DOHH2 (cell line): Measurements from ENCODE around the gene STX1A.

Experiments
- H3F3A ChIP-seq: fragments of 200-600 bp; sonication (generic), shearing (Covaris generic); 2 replicates; pipeline ENCODE4 v1.6.0; 2016; ENCODE audit warnings: antibody characterized with exemption, mild to moderate bottlenecking; ENCODE audit not compliant: control insufficient read depth, insufficient read depth
- H3K27ac ChIP-seq: fragments of 200-600 bp; sonication (generic); 2 replicates; pipeline ENCODE4 v1.5.1; 2014; ENCODE audit warnings: low read depth, mild to moderate bottlenecking, low read length, moderate library complexity
- H3K27me3 ChIP-seq: fragments of 200-600 bp; sonication (generic); 2 replicates; pipeline ENCODE4 v1.6.1; 2014; ENCODE audit warnings: mild to moderate bottlenecking, low read length, mixed read lengths; ENCODE audit not compliant: control insufficient read depth
- H3K36me3 ChIP-seq: fragments of 200-600 bp; sonication (generic); 2 replicates; pipeline ENCODE4 v1.6.1; 2014; ENCODE audit warnings: mild to moderate bottlenecking, low read length, moderate library complexity, mixed read lengths; ENCODE audit not compliant: control insufficient read depth
- H3K4me1 ChIP-seq: fragments of 200-600 bp; sonication (generic); 2 replicates; pipeline ENCODE4 v1.6.1; 2014; ENCODE audit warnings: mild to moderate bottlenecking, low read length, mixed read lengths; ENCODE audit not compliant: control insufficient read depth
- H3K4me2 ChIP-seq: fragments of 200-600 bp; sonication (generic); 2 replicates; pipeline ENCODE4 v1.6.0; 2014; ENCODE audit warnings: mild to moderate bottlenecking, low read length, moderate library complexity
- H3K4me3 ChIP-seq: fragments of 200-600 bp; sonication (generic); 2 replicates; pipeline ENCODE4 v1.5.1; 2014; ENCODE audit warnings: mild to moderate bottlenecking, low read length, mixed read lengths
- H3K79me2 ChIP-seq: fragments of 200-600 bp; sonication (generic); 2 replicates; pipeline ENCODE4 v1.6.1; 2014; ENCODE audit warnings: mild to moderate bottlenecking, low read length, mixed read lengths; ENCODE audit not compliant: control insufficient read depth
- H3K9me2 ChIP-seq: fragments of 200-600 bp; sonication (generic); replicated peaks from 2 replicates; pipeline ENCODE4 v1.6.1; 2014; ENCODE audit warnings: mild to moderate bottlenecking, low read length, mixed read lengths; ENCODE audit not compliant: control insufficient read depth
- H3K9me3 ChIP-seq: fragments of 200-600 bp; sonication (generic); 2 replicates; pipeline ENCODE4 v1.6.1; 2014; ENCODE audit warnings: antibody characterized with exemption, low read length, mixed read lengths; ENCODE audit not compliant: control insufficient read depth, insufficient read depth
- H4K20me1 ChIP-seq: fragments of 200-600 bp; sonication (generic); 2 replicates; pipeline ENCODE4 v1.6.0; 2014; ENCODE audit warnings: low read depth, mild to moderate bottlenecking, antibody characterized with exemption, low read length, moderate library complexity; ENCODE audit not compliant: control insufficient read depth, insufficient read depth
- EZH2phosphoT487 ChIP-seq: fragments of 200-600 bp; sonication (generic); IDR thresholded peaks from 2 replicates; pipeline ENCODE4 v1.6.1; 2017; ENCODE audit warnings: borderline replicate concordance, mild to moderate bottlenecking, antibody characterized with exemption, low read length, moderate library complexity, mixed read lengths
- TF ChIP-seq, protein P1 (sequence below): fragments of 200-600 bp; sonication (generic); IDR thresholded peaks from one replicate; pipeline ENCODE4 v1.5.1; 2014; ENCODE audit warnings: antibody characterized with exemption, mild to moderate bottlenecking, low read depth, low read length; ENCODE audit not compliant: poor library complexity, severe bottlenecking

STX1A gene

GRCh38 chr7:73738220-73738611 lies 18.7 kb upstream of the STX1A start:
- Histone ChIP-seq H3K79me2 (peaks cover 24% of the 10 kb centered on the region), H4K20me1 (peaks cover 6% of the 10 kb centered on the region), H3F3A (peaks cover 8% of the 10 kb centered on the region), H3K27ac (peak overlapping the region; percentile 77), H3K4me1 (peaks cover 27% of the 10 kb centered on the region), H3K9me2 (no peaks in the 10 kb centered on the region), H3K4me3 (peak overlapping the region; percentile 82), H3K9me3 (no peaks in the 10 kb centered on the region), H3K4me2 (peak overlapping the region; percentile 96), H3K27me3 (no peaks in the 10 kb centered on the region), H3K36me3 (peaks cover 29% of the 10 kb centered on the region)
- TF ChIP-seq, protein P1, sequence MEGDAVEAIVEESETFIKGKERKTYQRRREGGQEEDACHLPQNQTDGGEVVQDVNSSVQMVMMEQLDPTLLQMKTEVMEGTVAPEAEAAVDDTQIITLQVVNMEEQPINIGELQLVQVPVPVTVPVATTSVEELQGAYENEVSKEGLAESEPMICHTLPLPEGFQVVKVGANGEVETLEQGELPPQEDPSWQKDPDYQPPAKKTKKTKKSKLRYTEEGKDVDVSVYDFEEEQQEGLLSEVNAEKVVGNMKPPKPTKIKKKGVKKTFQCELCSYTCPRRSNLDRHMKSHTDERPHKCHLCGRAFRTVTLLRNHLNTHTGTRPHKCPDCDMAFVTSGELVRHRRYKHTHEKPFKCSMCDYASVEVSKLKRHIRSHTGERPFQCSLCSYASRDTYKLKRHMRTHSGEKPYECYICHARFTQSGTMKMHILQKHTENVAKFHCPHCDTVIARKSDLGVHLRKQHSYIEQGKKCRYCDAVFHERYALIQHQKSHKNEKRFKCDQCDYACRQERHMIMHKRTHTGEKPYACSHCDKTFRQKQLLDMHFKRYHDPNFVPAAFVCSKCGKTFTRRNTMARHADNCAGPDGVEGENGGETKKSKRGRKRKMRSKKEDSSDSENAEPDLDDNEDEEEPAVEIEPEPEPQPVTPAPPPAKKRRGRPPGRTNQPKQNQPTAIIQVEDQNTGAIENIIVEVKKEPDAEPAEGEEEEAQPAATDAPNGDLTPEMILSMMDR = no peak
- no peak for TF ChIP-seq EZH2phosphoT487

DNA sequence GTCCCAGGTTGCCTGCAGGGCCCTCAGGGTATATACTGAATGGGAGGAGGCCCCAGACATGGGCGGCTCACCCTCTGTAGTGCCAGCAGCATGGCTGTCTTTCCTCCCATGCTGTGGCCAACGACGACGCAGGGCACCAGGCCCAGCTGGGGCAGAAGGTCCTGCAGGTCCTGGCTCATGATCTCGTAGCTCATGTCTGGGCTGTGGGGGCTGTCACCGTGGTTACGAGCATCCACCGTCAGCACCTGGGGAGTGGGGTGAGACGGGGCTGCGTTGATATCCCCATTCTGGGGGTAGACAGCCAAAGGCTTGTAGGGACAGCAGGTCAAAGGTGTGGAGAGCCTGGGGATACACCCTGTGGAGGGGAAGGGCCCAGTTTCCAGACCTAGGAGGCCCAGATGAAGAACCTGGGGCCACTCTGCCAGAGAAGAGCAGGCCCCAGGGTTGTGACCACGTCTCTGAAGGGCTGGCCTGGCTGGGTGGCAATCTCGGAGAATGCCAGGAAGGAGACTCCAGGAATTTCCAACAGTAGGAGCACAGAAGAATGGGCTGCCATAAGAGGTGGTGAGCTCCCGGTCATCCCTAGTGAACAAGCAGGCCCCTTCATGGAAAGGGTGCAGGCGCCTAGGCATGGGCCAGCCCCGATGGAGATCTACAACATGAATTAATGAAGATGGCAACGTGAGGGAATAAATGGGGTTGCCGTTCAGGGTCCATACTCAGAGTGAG lies 18.2 kb upstream of the STX1A start:
- Histone ChIP-seq H3F3A (peaks cover 8% of the 10 kb centered on the region), H3K9me2 (no peaks in the 10 kb centered on the region), H3K4me1 (peaks cover 24% of the 10 kb centered on the region), H3K4me3 (peak overlapping the region; percentile 82), H3K27ac (no peak overlapping the region), H3K36me3 (peaks cover 29% of the 10 kb centered on the region), H4K20me1 (peaks cover 6% of the 10 kb centered on the region), H3K79me2 (peaks cover 24% of the 10 kb centered on the region), H3K4me2 (peak overlapping the region; percentile 96), H3K9me3 (no peaks in the 10 kb centered on the region), H3K27me3 (no peaks in the 10 kb centered on the region)
- TF ChIP-seq, protein P1 = no peak
- TF ChIP-seq EZH2phosphoT487 = no peak

GRCh38 chr7:73736885-73737284 lies 17.4 kb upstream of the STX1A start:
- Histone ChIP-seq H3K36me3 (peaks cover 29% of the 10 kb centered on the region), H3K4me3 (no peak overlapping the region), H3K79me2 (peaks cover 24% of the 10 kb centered on the region), H3K9me3 (no peaks in the 10 kb centered on the region), H3K4me2 (no peak overlapping the region), H4K20me1 (peaks cover 6% of the 10 kb centered on the region), H3K4me1 (peaks cover 23% of the 10 kb centered on the region), H3K27ac (no peak overlapping the region), H3K9me2 (no peaks in the 10 kb centered on the region), H3F3A (peaks cover 8% of the 10 kb centered on the region), H3K27me3 (no peaks in the 10 kb centered on the region)
- TF ChIP-seq, protein P1 = no peak
- TF ChIP-seq EZH2phosphoT487 = no peak
